Left ventricle myocardium superior (tissue), 1 donor: ENCODE data around the gene P2RY1. TPM values are rescaled to one million over a fixed set of nuclear protein-coding genes. Genes with fewer than 3 reads are reported as not detected.
A peak's percentile ranks its signal among the peaks of the same experiment; 100 is the strongest.

Experiments
- ATAC-seq: fragments of 200-7000 bp; cut with Tn5 transposase; one replicate; pipeline ENCODE4 v1.9.1; 2020; ENCODE audit warnings: mild to moderate bottlenecking, moderate library complexity
- DNase-seq: peaks from one replicate; pipeline ENCODE4 v3.0.0-alpha.2; 2020
- intact Hi-C: fragments of 100-400 bp; cut with micrococcal nuclease; formaldehyde crosslinking; loops from one replicate; pipeline ENCODE4 v1.11.0; 2022
- long read RNA-seq: library from polyadenylated mRNA; unstranded; transcript quantifications from one replicate; pipeline ENCODE4 v2.0.0, GENCODE V29; 2021
- total RNA-seq: library from RNA; stranded (reverse); fragmentation: NEBNext Ultra II Directional; extraction: Animal tissue kit (Norgen Biotek cat#: 25700); gene quantifications from one replicate; pipeline ENCODE4 v1.2.1, GENCODE V29; 2021
- donor health status: DM: no; HTN: yes; CAD: no; lungs with severe emphysema.

Gene P2RY1
- 11.5 TPM for total RNA-seq
- long read RNA-seq, full-length matches to known transcripts: 26 of 27 reads
- long read RNA-seq, partial matches to known transcripts: 0 of 27 reads
- long read RNA-seq, other reads (novel, unspliced or antisense): 1 of 27 reads

- ATAC-seq: peak; percentile 94
- DNase-seq: peak; percentile 83
- intact Hi-C loops: no loop called here
Observed at GRCh38 chr3:152834776-152835600, at the start of gene P2RY1. TSS of gene P2RY1 (plus strand) at chr3:152835131. CDS start at chr3:152835783, 652 bp downstream.

- DNase-seq (no peak), ATAC-seq (no peak)
- intact Hi-C loops: no loop called here
Observed at GRCh38 chr3:152786977-152787681, 47.8 kb upstream of the P2RY1 start.

- DNase-seq (no peak), ATAC-seq (no peak)
- intact Hi-C loops: no loop called here
Observed at GRCh38 chr3:152790651-152791387, 44.1 kb upstream of the P2RY1 start.

GRCh38 chr3:152793969-152794368 lies 41.0 kb upstream of the P2RY1 start:
- DNase-seq: no peak
- intact Hi-C loops: no loop called here
- ATAC-seq: no peak

- no peak for ATAC-seq
- DNase-seq: no peak
- intact Hi-C loops: no loop called here
Observed at GRCh38 chr3:152797751-152798432, 37.0 kb upstream of the P2RY1 start.

GRCh38 chr3:152811974-152812760 lies 22.8 kb upstream of the P2RY1 start:
- intact Hi-C loops: no loop called here
- ATAC-seq (no peak), DNase-seq (no peak)

GRCh38 chr3:152817400-152817799 lies 17.5 kb upstream of the P2RY1 start:
- intact Hi-C loops: no loop called here
- DNase-seq: no peak
- no peak for ATAC-seq

GRCh38 chr3:152818027-152818426 lies 16.9 kb upstream of the P2RY1 start:
- no peak for DNase-seq
- intact Hi-C loops: no loop called here
- no peak for ATAC-seq

GRCh38 chr3:152823173-152823572 lies 11.8 kb upstream of the P2RY1 start:
- intact Hi-C loops: no loop called here
- ATAC-seq (no peak), DNase-seq (no peak)

GRCh38 chr3:152823781-152824180 lies 11.2 kb upstream of the P2RY1 start:
- no peak for ATAC-seq
- intact Hi-C loops: no loop called here
- no peak for DNase-seq

- no peak for ATAC-seq
- intact Hi-C loops: no loop called here
- no peak for DNase-seq
Observed at GRCh38 chr3:152825566-152825965, 9.4 kb upstream of the P2RY1 start.

- no peak for DNase-seq
- no peak for ATAC-seq
- intact Hi-C loops: no loop called here
Observed at GRCh38 chr3:152826476-152826875, 8.5 kb upstream of the P2RY1 start.

GRCh38 chr3:152827313-152827712 lies 7.6 kb upstream of the P2RY1 start:
- intact Hi-C loops: no loop called here
- ATAC-seq (no peak), DNase-seq (no peak)

- ATAC-seq (no peak), DNase-seq (no peak)
- intact Hi-C loops: no loop called here
Observed at GRCh38 chr3:152828075-152828840, 6.7 kb upstream of the P2RY1 start.

GRCh38 chr3:152830245-152830644 lies 4.7 kb upstream of the P2RY1 start:
- intact Hi-C loops: no loop called here
- ATAC-seq (no peak), DNase-seq (no peak)

GRCh38 chr3:152832046-152832445 lies 2.9 kb upstream of the P2RY1 start:
- intact Hi-C loops: no loop called here
- DNase-seq (no peak), ATAC-seq (no peak)

GRCh38 chr3:152833089-152833488 lies 1.8 kb upstream of the P2RY1 start:
- no peak for DNase-seq
- intact Hi-C loops: no loop called here
- ATAC-seq: no peak
